Heart right ventricle (tissue), 16 donors: ENCODE measurements around the gene TUBAL3. TPM values are rescaled to one million over a fixed set of nuclear protein-coding genes. Genes with fewer than 3 reads are reported as not detected.

Source experiments
- ATAC-seq, 8 donors: fragments of 200-7000 bp; cut with Tn5 transposase; one replicate each; pipeline ENCODE4 v1.9.1; 2020; ENCODE audit warnings: mild to moderate bottlenecking in 8 of 8, moderate library complexity in 8 of 8, moderate number of reproducible peaks in 1 of 8
- DNase-seq, 2 donors: peaks; one replicate each; pipeline ENCODE4 v3.0.0-alpha.2; 2020
- H3K27ac ChIP-seq, 10 donors: fragments of 200-600 bp; sonication (generic) in 2 of 10; one replicate each; pipeline versions ENCODE4 v1.5.0 to v1.8.0; 2020 to 2022; ENCODE audit warnings: mild to moderate bottlenecking in 3 of 10
- H3K27me3 ChIP-seq, 7 donors: fragments of 200-600 bp; one replicate each; pipeline ENCODE4 v1.8.0; 2021 to 2022; ENCODE audit warnings: mild to moderate bottlenecking in 2 of 7
- H3K36me3 ChIP-seq, 9 donors: fragments of 200-600 bp; sonication (generic) in 1 of 9; one replicate each; pipeline versions ENCODE4 v1.5.0 to v1.8.0; 2020 to 2022; ENCODE audit warnings: mild to moderate bottlenecking in 2 of 9
- H3K4me1 ChIP-seq, 9 donors: fragments of 200-600 bp; sonication (generic) in 1 of 9; one replicate each; pipeline versions ENCODE4 v1.5.0 to v1.8.0; 2020 to 2022; ENCODE audit warnings: mild to moderate bottlenecking in 4 of 9
- H3K4me3 ChIP-seq, 10 donors: fragments of 200-600 bp; sonication (generic) in 2 of 10; one replicate each; pipeline versions ENCODE4 v1.5.0 to v1.8.0; 2020 to 2022; ENCODE audit warnings: mild to moderate bottlenecking in 7 of 10, moderate library complexity in 2 of 10
- H3K9me3 ChIP-seq, 11 donors: fragments of 200-600 bp in 10 of 11; sonication (generic) in 2 of 11; one replicate each; pipeline versions ENCODE4 v1.5.0 to v1.8.0; 2013 to 2022; ENCODE audit warnings: mild to moderate bottlenecking in 2 of 11, control low read depth in 1 of 11, moderate library complexity in 1 of 11
- WGBS, 2 donors: extraction: QIAGEN DNeasy Blood & Tissue Kit; methylation state at CpG; one replicate each; pipeline ENCODE4 v1.1.7; 2013; ENCODE audit warnings: inconsistent platforms in 1 of 2; 5-methylcytosine and 5-hydroxymethylcytosine counted together
- intact Hi-C, 10 donors: fragments of 100-400 bp; cut with DNase I; formaldehyde crosslinking; loops; one replicate each; pipeline versions ENCODE4 v1.11.1 to v1.14.2; 2022
- polyA plus RNA-seq, 2 donors: library from polyadenylated mRNA; stranded (reverse); fragments of 200-250 nt; gene quantifications; one replicate each; pipeline ENCODE4 v1.2.3, GENCODE V29; 2013
- total RNA-seq, 10 donors: library from RNA; stranded (reverse); fragmentation: NEBNext Ultra II Directional in 3 of 10; extraction: Animal tissue kit (Norgen Biotek cat#: 25700) in 3 of 10; gene quantifications; one replicate each; pipeline versions ENCODE4 v1.2.1 to v1.2.4, GENCODE V29; 2021 to 2023
- TF ChIP-seq, protein P1 (sequence below), 9 donors: fragments of 200-600 bp; sonication (generic) in 2 of 9; IDR thresholded peaks; one replicate each; pipeline versions ENCODE4 v1.5.0 to v1.8.0; 2021 to 2022; ENCODE audit warnings: antibody characterized with exemption in 9 of 9, mild to moderate bottlenecking in 5 of 9, moderate library complexity in 1 of 9
- donor health status: Arrhythmogenic right ventricular cardiomyopathy.
- donor health status: ischemic (EF 13 %, LVEDD 7.1; RV severe dilation, severe dysfunction).
- donor health status: healthy with polysubstance abuse.
- donor health status: DM: no; HTN: yes; CAD: no.
- donor health status: DM: no; HTN: no; CAD: no.
- donor health status: ischemic (EF 25% LVEDD 6.9; RV normal size, moderate dysfunction).
- donor health status: ischemic (EF 25% LVEDD 5.7; RV mildly dilated, moderate dysfunction).
- donor health status: healthy.
- donor health status: DM: yes; HTN: yes; CAD: no.
- donor health status: Ischemic cardiomyopathy.
- donor health status: ischemic (EF 35%, LVEDD 5.7; RV mildly dilated, moderate dysfunction).
- donor health status: nonischemic (EF 11% LVEDD 7.7; RV severe dilation, severe dysfunction).
- donor health status: DM: yes; HTN: yes; CAD: no.
- donor health status: PGD.
- donor health status: ischemic (EF 29% LVEDD 5.4; RV normal size, mild dysfunction).
- donor health status: nonischemic (EF 23%, LVEDD 6.1; RV moderate dilation, normal function).

The TUBAL3 gene
- total and polyA plus RNA-seq, 12 donors, result 0.14 to 0.72 (median 0.20) TPM; not detected in 3

DNA sequence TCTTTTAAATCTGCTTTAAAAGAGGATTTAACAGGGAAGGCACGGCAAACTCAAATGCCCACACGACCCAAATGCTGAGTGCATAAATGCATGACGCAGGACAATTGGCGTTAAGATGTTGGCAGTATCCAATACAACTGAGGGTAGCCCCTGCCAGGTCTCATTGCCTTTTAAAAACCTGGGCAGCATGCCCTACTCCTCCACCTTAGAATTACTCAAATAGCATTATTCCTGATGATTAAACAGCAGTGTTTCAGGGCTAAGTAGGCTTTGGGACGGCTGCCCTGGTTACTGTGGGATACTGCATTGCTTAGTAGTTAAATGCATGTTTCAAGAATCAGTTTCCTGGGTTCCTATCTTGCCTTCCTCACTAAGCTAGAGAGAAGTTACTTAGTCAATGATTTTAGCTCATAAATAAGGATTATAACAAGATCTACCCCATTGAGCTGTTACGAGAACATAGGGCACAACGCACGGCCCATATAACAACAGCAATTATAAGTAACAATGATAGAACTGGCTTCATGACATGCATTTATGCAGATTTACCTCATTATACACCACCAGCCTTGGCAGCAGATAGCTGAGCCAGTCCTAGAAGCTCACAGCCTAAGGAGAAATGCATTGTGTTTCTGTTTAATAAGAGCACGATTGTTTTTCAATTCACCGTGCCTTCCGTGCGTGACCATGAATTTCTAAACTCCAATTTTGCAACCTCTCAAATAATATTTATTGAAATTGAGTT lies 7.9 kb downstream of the TUBAL3 start:
- Histone ChIP-seq H3K4me1 (no peaks in the 10 kb centered on the region), H3K9me3 (peaks cover 0 to 13% (median under 1%) of the 10 kb centered on the region in 11 donors), H3K4me3 (no peak overlapping the region), H3K36me3 (no peaks in the 10 kb centered on the region), H3K27ac (no peak overlapping the region), H3K27me3 (peaks cover 0 to 8% (median 0%) of the 10 kb centered on the region in 7 donors)
- TF ChIP-seq, protein P1, sequence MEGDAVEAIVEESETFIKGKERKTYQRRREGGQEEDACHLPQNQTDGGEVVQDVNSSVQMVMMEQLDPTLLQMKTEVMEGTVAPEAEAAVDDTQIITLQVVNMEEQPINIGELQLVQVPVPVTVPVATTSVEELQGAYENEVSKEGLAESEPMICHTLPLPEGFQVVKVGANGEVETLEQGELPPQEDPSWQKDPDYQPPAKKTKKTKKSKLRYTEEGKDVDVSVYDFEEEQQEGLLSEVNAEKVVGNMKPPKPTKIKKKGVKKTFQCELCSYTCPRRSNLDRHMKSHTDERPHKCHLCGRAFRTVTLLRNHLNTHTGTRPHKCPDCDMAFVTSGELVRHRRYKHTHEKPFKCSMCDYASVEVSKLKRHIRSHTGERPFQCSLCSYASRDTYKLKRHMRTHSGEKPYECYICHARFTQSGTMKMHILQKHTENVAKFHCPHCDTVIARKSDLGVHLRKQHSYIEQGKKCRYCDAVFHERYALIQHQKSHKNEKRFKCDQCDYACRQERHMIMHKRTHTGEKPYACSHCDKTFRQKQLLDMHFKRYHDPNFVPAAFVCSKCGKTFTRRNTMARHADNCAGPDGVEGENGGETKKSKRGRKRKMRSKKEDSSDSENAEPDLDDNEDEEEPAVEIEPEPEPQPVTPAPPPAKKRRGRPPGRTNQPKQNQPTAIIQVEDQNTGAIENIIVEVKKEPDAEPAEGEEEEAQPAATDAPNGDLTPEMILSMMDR (IDR thresholded peaks at IDR 0.05), result no peak
- no peak for ATAC-seq
- intact Hi-C loops, result no loop called here
- 94% methylated on average over 12 of the region's 12 CpGs for WGBS, 2 donors
- DNase-seq, result no peak

DNA sequence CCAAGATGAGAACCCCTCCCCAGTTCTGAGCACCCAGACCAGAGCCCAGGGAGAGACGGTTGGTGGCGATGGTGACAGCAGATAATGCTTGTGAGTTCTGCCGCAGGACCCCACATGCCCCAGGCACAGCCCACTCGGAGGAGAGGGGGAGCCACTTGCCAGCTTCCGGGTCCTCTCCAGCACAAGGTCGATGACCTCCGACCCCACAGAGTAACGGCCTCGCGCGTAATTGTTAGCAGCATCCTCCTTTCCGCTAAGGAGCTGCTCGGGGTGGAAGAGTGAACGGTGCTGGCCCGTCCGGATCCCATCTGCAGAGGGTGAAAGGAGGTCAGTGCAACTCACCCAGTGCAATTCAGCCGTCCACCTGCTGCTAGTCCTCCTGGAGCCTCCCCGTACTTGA lies 9.5 kb downstream of the TUBAL3 start:
- no peak overlapping the region for H3K4me3 ChIP-seq
- TF ChIP-seq, protein P1 (IDR thresholded peaks at IDR 0.05), result no peak
- ATAC-seq (no peak), DNase-seq (no peak)
- H3K36me3 ChIP-seq, result no peaks in the 10 kb centered on the region
- H3K4me1 ChIP-seq, result no peaks in the 10 kb centered on the region
- H3K27me3 ChIP-seq, result peaks cover 0 to 4% (median 0%) of the 10 kb centered on the region in 7 donors
- WGBS, 2 donors, result 90 to 92% methylated on average over 18 of the region's 18 CpGs
- H3K27ac ChIP-seq, result no peak overlapping the region
- peaks cover 0 to 29% (median 14%) of the 10 kb centered on the region in 11 donors for H3K9me3 ChIP-seq
- intact Hi-C loops, result no loop called here

DNA sequence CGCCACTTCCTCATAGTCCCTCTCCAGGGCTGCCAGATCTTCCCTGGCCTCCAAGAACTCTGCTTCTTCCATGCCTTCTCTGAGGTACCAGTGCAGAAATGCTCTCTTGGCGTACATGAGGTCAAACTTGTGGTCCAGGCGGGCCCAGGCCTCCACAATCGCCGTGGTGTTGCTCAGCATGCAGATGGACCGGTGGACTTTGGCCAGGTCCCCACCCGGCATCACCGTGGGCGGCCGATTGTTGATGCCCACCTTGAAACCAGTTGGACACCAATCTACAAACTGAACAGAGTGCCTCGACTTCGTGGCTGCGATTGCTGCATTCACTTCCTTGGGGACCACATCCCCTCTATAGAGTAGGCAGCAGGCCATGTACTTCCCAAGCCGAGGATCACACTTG lies 11.1 kb downstream of the TUBAL3 start:
- no peak for ATAC-seq
- Histone ChIP-seq H3K9me3 (peaks cover 0 to 44% (median 22%) of the 10 kb centered on the region in 11 donors), H3K4me3 (no peak overlapping the region), H3K4me1 (no peaks in the 10 kb centered on the region), H3K27ac (no peak overlapping the region), H3K27me3 (peaks cover 0 to 4% (median 0%) of the 10 kb centered on the region in 7 donors), H3K36me3 (no peaks in the 10 kb centered on the region)
- intact Hi-C loops, result loop anchor here in 1 of 10 donors (5.0 kb wide), 1 partner anchor 546 kb away; no protein-coding TSS in a partner anchor
- 92 to 94% methylated on average over 14 of the region's 14 CpGs for WGBS, 2 donors
- DNase-seq, result no peak
- TF ChIP-seq, protein P1 (IDR thresholded peaks at IDR 0.05), result no peak

DNA sequence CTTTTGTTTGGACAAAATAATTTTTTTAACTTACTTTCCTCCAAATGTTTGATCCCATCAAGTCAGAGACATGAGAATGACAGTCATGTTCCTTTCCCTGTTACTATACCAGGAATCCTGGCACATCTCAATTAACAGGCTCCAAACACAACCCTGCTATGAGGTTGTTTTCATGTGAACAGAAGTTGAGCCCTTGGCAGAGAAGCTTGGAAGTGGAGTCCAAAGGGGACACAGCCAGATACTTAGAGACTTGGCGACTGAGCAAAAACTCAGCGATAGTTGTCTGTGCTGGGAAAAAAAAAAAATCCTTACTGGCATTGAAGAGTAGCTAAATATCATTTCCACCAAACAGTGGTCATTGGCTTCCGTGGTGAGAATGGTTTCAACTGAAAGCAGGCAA lies 12.8 kb downstream of the TUBAL3 start:
- Histone ChIP-seq H3K4me3 (no peak overlapping the region), H3K27ac (no peak overlapping the region), H3K27me3 (no peaks in the 10 kb centered on the region), H3K4me1 (no peaks in the 10 kb centered on the region), H3K36me3 (no peaks in the 10 kb centered on the region), H3K9me3 (peaks cover 0 to 44% (median 22%) of the 10 kb centered on the region in 11 donors)
- TF ChIP-seq, protein P1 (IDR thresholded peaks at IDR 0.05), result no peak
- intact Hi-C loops, result loop anchor here in 1 of 10 donors (5.0 kb wide), 1 partner anchor 544 kb away; no protein-coding TSS in a partner anchor
- no peak for DNase-seq
- 92 to 95% methylated on average over 3 of the region's 3 CpGs for WGBS, 2 donors
- ATAC-seq, result no peak
